Thymus (tissue), 11 donors: ENCODE data around the gene DEFB131B. TPM values are rescaled to one million over a fixed set of nuclear protein-coding genes. Genes with fewer than 3 reads are reported as not detected.

Experiments
- DNase-seq, 9 donors: peaks; one replicate each; pipeline ENCODE4 v3.0.0-alpha.2; 2013; ENCODE audit warnings: low spot score in 9 of 9, low read depth in 6 of 9, missing footprints in 1 of 9
- H3K27ac ChIP-seq, 2 donors: one replicate each; pipeline ENCODE4 v1.5.1; 2013; ENCODE audit warnings: control low read depth in 1 of 2, low read depth in 1 of 2, low read length in 1 of 2, mild to moderate bottlenecking in 1 of 2, moderate library complexity in 1 of 2
- H3K27me3 ChIP-seq, 2 donors: one replicate each; pipeline ENCODE4 v1.5.1; 2013; ENCODE audit warnings: low read length in 1 of 2; ENCODE audit not compliant: control insufficient read depth in 2 of 2, insufficient read depth in 1 of 2
- H3K36me3 ChIP-seq, 2 donors: one replicate each; pipeline ENCODE4 v1.5.1; 2013; ENCODE audit warnings: low read length in 1 of 2, mild to moderate bottlenecking in 1 of 2, moderate library complexity in 1 of 2; ENCODE audit not compliant: control insufficient read depth in 2 of 2, insufficient read depth in 2 of 2
- H3K4me1 ChIP-seq, 2 donors: one replicate each; pipeline ENCODE4 v1.5.1; 2013; ENCODE audit warnings: low read length in 2 of 2; ENCODE audit not compliant: control insufficient read depth in 2 of 2, insufficient read depth in 2 of 2
- H3K4me3 ChIP-seq, 2 donors: one replicate each; pipeline ENCODE4 v1.5.1; 2013; ENCODE audit warnings: low read length in 2 of 2, control low read depth in 1 of 2, mild to moderate bottlenecking in 1 of 2
- H3K9me3 ChIP-seq, 2 donors: one replicate each; pipeline ENCODE4 v1.5.1; 2013; ENCODE audit warnings: low read length in 1 of 2, mild to moderate bottlenecking in 1 of 2; ENCODE audit not compliant: control insufficient read depth in 2 of 2, insufficient read depth in 1 of 2
- WGBS: extraction: QIAGEN DNeasy Blood & Tissue Kit; methylation state at CpG from one replicate; pipeline ENCODE4 v1.1.7; 2013; 5-methylcytosine and 5-hydroxymethylcytosine counted together
- polyA plus RNA-seq: library from polyadenylated mRNA; stranded (reverse); fragments of 200-250 nt; gene quantifications from one replicate; pipeline ENCODE4 v1.2.3, GENCODE V29; 2013
- total RNA-seq: library from RNA; stranded (reverse); fragments of 120-200 nt; gene quantifications from one replicate; pipeline ENCODE4 v1.2.4, GENCODE V29; 2013
- donor health status: healthy.

Gene DEFB131B
- total and polyA plus RNA-seq, 2 donors = not detected

- WGBS = under 1% methylated on average over 40 of the region's 40 CpGs
- peaks cover 0 to 6% of the 10 kb centered on the region in 2 donors for H3K36me3 ChIP-seq
- H3K9me3 ChIP-seq = no peaks in the 10 kb centered on the region
- no peaks in the 10 kb centered on the region for H3K27me3 ChIP-seq
- DNase-seq = peak in 8 of 9 donors; percentile 37 to 98 (median 92)
- peaks cover 9 to 20% of the 10 kb centered on the region in 2 donors for H3K4me1 ChIP-seq
- H3K27ac ChIP-seq = peak within 1 kb of the TSS; percentile 95 to 99
- H3K4me3 ChIP-seq = peak within 1 kb of the TSS; percentile 92 to 97
Observed at GRCh38 chr11:71927820-71928736, 49.8 kb downstream of the DEFB131B start, which contains the start of gene XNDC1N. TSS of gene XNDC1N (minus strand) at chr11:71928594. CDS start at chr11:71923353, 5,241 bp downstream.

GRCh38 chr11:71928737-71929443, 50.6 kb downstream of the DEFB131B start, which contains the start of gene RNF121:
TSS of gene RNF121 (plus strand) at chr11:71929046. CDS start at chr11:71929062, 16 bp downstream.
- Histone ChIP-seq H3K36me3 (peaks cover 0 to 6% of the 10 kb centered on the region in 2 donors), H3K4me3 (peak within 1 kb of the TSS; percentile 92 to 97), H3K27me3 (no peaks in the 10 kb centered on the region), H3K9me3 (no peaks in the 10 kb centered on the region), H3K27ac (peak within 1 kb of the TSS; percentile 95 to 99), H3K4me1 (peaks cover 9 to 20% of the 10 kb centered on the region in 2 donors)
- under 1% methylated on average over 32 of the region's 32 CpGs for WGBS
- peak in 8 of 9 donors; percentile 93 to 99 (median 95) for DNase-seq

- Histone ChIP-seq H3K27me3 (no peaks in the 10 kb centered on the region), H3K4me3 (peak overlapping the region; percentile 92 to 97), H3K36me3 (peaks cover 0 to 6% of the 10 kb centered on the region in 2 donors), H3K9me3 (no peaks in the 10 kb centered on the region), H3K27ac (no peak overlapping the region), H3K4me1 (peaks cover 9 to 20% of the 10 kb centered on the region in 2 donors)
- no peak for DNase-seq
- 13% methylated on average over 6 of the region's 6 CpGs for WGBS
Observed at GRCh38 chr11:71929491-71929890, 51.2 kb downstream of the DEFB131B start.

- DNase-seq = no peak
- Histone ChIP-seq H3K36me3 (no peaks in the 10 kb centered on the region), H3K4me3 (no peak overlapping the region), H3K27ac (no peak overlapping the region), H3K4me1 (peaks cover 9 to 20% of the 10 kb centered on the region in 2 donors), H3K27me3 (no peaks in the 10 kb centered on the region), H3K9me3 (no peaks in the 10 kb centered on the region)
- 77% methylated on average over 11 of the region's 11 CpGs for whole genome bisulfite sequencing
Observed at GRCh38 chr11:71930556-71931244, 52.4 kb downstream of the DEFB131B start.

GRCh38 chr11:71931245-71931602, 53.0 kb downstream of the DEFB131B start:
- no peak for DNase-seq
- Histone ChIP-seq H3K27me3 (no peaks in the 10 kb centered on the region), H3K4me1 (peaks cover 9 to 20% of the 10 kb centered on the region in 2 donors), H3K27ac (no peak overlapping the region), H3K36me3 (no peaks in the 10 kb centered on the region), H3K9me3 (no peaks in the 10 kb centered on the region), H3K4me3 (no peak overlapping the region)
- 90% methylated on average over 2 of the region's 2 CpGs for WGBS

GRCh38 chr11:71933141-71933933, 55.1 kb downstream of the DEFB131B start:
- H3K4me1 ChIP-seq = peaks cover 6 to 11% of the 10 kb centered on the region in 2 donors
- H3K9me3 ChIP-seq = no peaks in the 10 kb centered on the region
- H3K27me3 ChIP-seq = no peaks in the 10 kb centered on the region
- no peak overlapping the region for H3K27ac ChIP-seq
- DNase-seq = no peak
- WGBS = 98% methylated on average over 4 of the region's 4 CpGs
- no peaks in the 10 kb centered on the region for H3K36me3 ChIP-seq
- H3K4me3 ChIP-seq = no peak overlapping the region

Other genes with a start within 250 kb of the DEFB131B start
- gene DEFB108B, start 45.3 kb upstream of the DEFB131B start, total RNA-seq = not detected
- not detected for gene DEFB108B, start 45.3 kb upstream of the DEFB131B start, polyA plus RNA-seq
- 6.9 TPM for gene XNDC1N, start 50.1 kb downstream of the DEFB131B start, total RNA-seq
- 3.0 TPM for gene XNDC1N, start 50.1 kb downstream of the DEFB131B start, polyA plus RNA-seq
- 13.0 TPM for gene RNF121, start 50.6 kb downstream of the DEFB131B start, total RNA-seq
- 10.3 TPM for gene RNF121, start 50.6 kb downstream of the DEFB131B start, polyA plus RNA-seq
- 2.0 TPM for gene IL18BP, start 120.5 kb downstream of the DEFB131B start, total RNA-seq
- gene IL18BP, start 120.5 kb downstream of the DEFB131B start, polyA plus RNA-seq = 10.8 TPM
- 76.4 TPM for gene NUMA1, start 202.1 kb downstream of the DEFB131B start, total RNA-seq
- 210 TPM for gene NUMA1, start 202.1 kb downstream of the DEFB131B start, polyA plus RNA-seq
- 5.3 TPM for gene LRRC51, start 202.4 kb downstream of the DEFB131B start, total RNA-seq
- 5.3 TPM for gene LRRC51, start 202.4 kb downstream of the DEFB131B start, polyA plus RNA-seq
- gene LAMTOR1, start 224.8 kb downstream of the DEFB131B start, total RNA-seq = 74.5 TPM
- gene LAMTOR1, start 224.8 kb downstream of the DEFB131B start, polyA plus RNA-seq = 104 TPM
- gene TOMT, start 227.5 kb downstream of the DEFB131B start, total RNA-seq = not detected
- not detected for gene TOMT, start 227.5 kb downstream of the DEFB131B start, polyA plus RNA-seq
- gene ANAPC15, start 234.2 kb downstream of the DEFB131B start, total RNA-seq = 89.9 TPM
- gene ANAPC15, start 234.2 kb downstream of the DEFB131B start, polyA plus RNA-seq = 56.3 TPM